HCT116 (cell line): Measurements from ENCODE around the gene BMPER.

ENCODE experiments used
- EZH2phosphoT487 ChIP-seq: fragments of 200-600 bp; IDR thresholded peaks from 2 replicates; pipeline ENCODE4 v1.6.1; 2018; ENCODE audit warnings: antibody characterized with exemption, borderline replicate concordance
- POLR2A ChIP-seq: IDR thresholded peaks from 2 replicates; pipeline ENCODE4 v1.7.0; 2011; ENCODE audit warnings: borderline replicate concordance; ENCODE audit not compliant: insufficient read depth, insufficient read length; ENCODE audit errors: extremely low read depth
- ZNF274 ChIP-seq: fragments of 200-500 bp; sonication (Bioruptor generic); IDR thresholded peaks from 2 replicates; pipeline ENCODE4 v1.6.1; 2014; ENCODE audit warnings: mild to moderate bottlenecking, low read depth, low read length, inconsistent platforms
- TF ChIP-seq, protein P1 (sequence below), 3 experiments: fragments of 200-600 bp in 1 of 3; sonication (generic) in 1 of 3; IDR thresholded peaks in 2 of 3; conservative IDR thresholded peaks in 1 of 3; 2 replicates each; pipeline ENCODE4 v1.5.1; 2012 to 2017; ENCODE audit warnings: low read depth in 2 of 3, low read length in 2 of 3, antibody characterized with exemption in 1 of 3, borderline replicate concordance in 1 of 3, control low read depth in 1 of 3, mild to moderate bottlenecking in 1 of 3, mixed read lengths in 1 of 3, mixed run types in 1 of 3, moderate library complexity in 1 of 3; ENCODE audit not compliant: insufficient read depth in 1 of 3
- TF ChIP-seq, protein P2 (sequence below): IDR thresholded peaks from 2 replicates; pipeline ENCODE4 v1.6.1; 2012

DNA sequence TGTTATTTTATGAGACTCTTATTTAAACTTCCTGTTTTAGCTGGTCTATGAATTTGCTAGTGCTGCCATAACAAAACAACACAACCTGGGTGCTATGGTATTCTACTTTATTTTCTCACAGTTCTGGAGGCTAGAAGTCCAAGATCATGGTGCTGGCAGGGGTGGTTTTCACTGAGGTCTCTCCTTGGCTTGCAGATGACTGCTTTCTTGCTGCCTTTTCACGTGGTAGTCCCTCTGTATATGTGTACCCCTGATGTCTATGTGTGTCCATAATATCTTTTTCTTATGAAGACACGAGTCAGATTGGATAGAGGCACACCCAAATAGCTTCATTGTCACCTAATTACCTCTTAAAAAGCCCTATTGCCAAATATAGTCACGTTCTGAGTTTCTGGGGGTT lies 270.5 kb downstream of the BMPER start:
- TF ChIP-seq, protein P1, sequence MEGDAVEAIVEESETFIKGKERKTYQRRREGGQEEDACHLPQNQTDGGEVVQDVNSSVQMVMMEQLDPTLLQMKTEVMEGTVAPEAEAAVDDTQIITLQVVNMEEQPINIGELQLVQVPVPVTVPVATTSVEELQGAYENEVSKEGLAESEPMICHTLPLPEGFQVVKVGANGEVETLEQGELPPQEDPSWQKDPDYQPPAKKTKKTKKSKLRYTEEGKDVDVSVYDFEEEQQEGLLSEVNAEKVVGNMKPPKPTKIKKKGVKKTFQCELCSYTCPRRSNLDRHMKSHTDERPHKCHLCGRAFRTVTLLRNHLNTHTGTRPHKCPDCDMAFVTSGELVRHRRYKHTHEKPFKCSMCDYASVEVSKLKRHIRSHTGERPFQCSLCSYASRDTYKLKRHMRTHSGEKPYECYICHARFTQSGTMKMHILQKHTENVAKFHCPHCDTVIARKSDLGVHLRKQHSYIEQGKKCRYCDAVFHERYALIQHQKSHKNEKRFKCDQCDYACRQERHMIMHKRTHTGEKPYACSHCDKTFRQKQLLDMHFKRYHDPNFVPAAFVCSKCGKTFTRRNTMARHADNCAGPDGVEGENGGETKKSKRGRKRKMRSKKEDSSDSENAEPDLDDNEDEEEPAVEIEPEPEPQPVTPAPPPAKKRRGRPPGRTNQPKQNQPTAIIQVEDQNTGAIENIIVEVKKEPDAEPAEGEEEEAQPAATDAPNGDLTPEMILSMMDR (IDR thresholded peaks at IDR 0.05 in 2 of 3, conservative IDR thresholded peaks at IDR 0.05 in 1 of 3; ENCODE audit: borderline replicate concordance in 1 of 3, insufficient read depth in 1 of 3, low read depth in 2 of 3, low read length in 2 of 3): no peak
- TF ChIP-seq ZNF274 (no peak), POLR2A (no peak), EZH2phosphoT487 (no peak)
- TF ChIP-seq, protein P2, sequence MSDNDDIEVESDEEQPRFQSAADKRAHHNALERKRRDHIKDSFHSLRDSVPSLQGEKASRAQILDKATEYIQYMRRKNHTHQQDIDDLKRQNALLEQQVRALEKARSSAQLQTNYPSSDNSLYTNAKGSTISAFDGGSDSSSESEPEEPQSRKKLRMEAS: no peak
